T-cell (primary cell): ENCODE data around the gene ERVH48-1. TPM values are rescaled to one million over a fixed set of nuclear protein-coding genes. Genes with fewer than 3 reads are reported as not detected.
"Not testable (repeated sequence)": the region's sequence is repeated elsewhere in the genome, so short reads cannot be mapped to it uniquely, and the experiment has no call there.

Experiments used
- ATAC-seq, 4 experiments: fragments of 200-7000 bp in 3 of 4; fragments of 150-1000 bp in 1 of 4; cut with Tn5 transposase; replicated peaks in 1 of 4; 1 replicate in 3 of 4; 2 replicates in 1 of 4; pipeline ENCODE4 v1.10.0; 2021; ENCODE audit warnings: moderate library complexity in 3 of 4, mild to moderate bottlenecking in 2 of 4, moderate number of reproducible peaks in 1 of 4
- CTCF ChIA-PET, 2 donors: fragments of 300-600 bp; sonication (Branson Sonifier 250); formaldehyde crosslinking; loops; one replicate each; lab custom pipeline; 2022; ENCODE audit warnings: antibody characterized with exemption in 2 of 2; lab: Charles Lee
- POLR2A ChIA-PET, 2 donors: fragments of 300-600 bp; sonication (Branson Sonifier 250); formaldehyde crosslinking; loops; one replicate each; lab custom pipeline; 2022; ENCODE audit warnings: antibody characterized with exemption in 2 of 2; lab: Charles Lee
- DNase-seq, 35 experiments: peaks; one replicate each; pipeline versions ENCODE4 v3.0.0 to v3.0.0-alpha.2; 2013 to 2023
- H3K27ac ChIP-seq: one replicate; pipeline ENCODE4 v1.5.1; 2013; ENCODE audit warnings: low read length
- H3K27me3 ChIP-seq, 2 experiments: replicated peaks in 1 of 2; 1 replicate in 1 of 2; 2 replicates in 1 of 2; pipeline versions ENCODE4 v1.6.1 to v1.7.0; 2013; ENCODE audit warnings: low read length in 1 of 2, mixed read lengths in 1 of 2; ENCODE audit not compliant: control insufficient read depth in 2 of 2, insufficient read depth in 2 of 2; ENCODE audit errors: extremely low read depth in 1 of 2
- H3K36me3 ChIP-seq, 2 donors: 1 replicate in 1 of 2; 2 replicates in 1 of 2; pipeline versions ENCODE4 v1.6.1 to v1.7.0; 2013; ENCODE audit warnings: low read length in 1 of 2; ENCODE audit not compliant: control insufficient read depth in 2 of 2, insufficient read depth in 1 of 2; ENCODE audit errors: extremely low read depth in 1 of 2
- H3K4me1 ChIP-seq, 2 experiments: 1 replicate in 1 of 2; 2 replicates in 1 of 2; pipeline versions ENCODE4 v1.6.1 to v1.7.0; 2013; ENCODE audit warnings: low read length in 2 of 2, mixed read lengths in 1 of 2; ENCODE audit not compliant: insufficient read depth in 2 of 2, control insufficient read depth in 1 of 2; ENCODE audit errors: extremely low read depth in 1 of 2
- H3K4me3 ChIP-seq, 2 donors: 1 replicate in 1 of 2; 2 replicates in 1 of 2; pipeline versions ENCODE4 v1.5.1 to v1.7.0; 2013; ENCODE audit warnings: mild to moderate bottlenecking in 2 of 2, low read length in 1 of 2, moderate library complexity in 1 of 2; ENCODE audit not compliant: control insufficient read depth in 1 of 2; ENCODE audit errors: extremely low read depth in 1 of 2
- H3K9me3 ChIP-seq: 2 replicates; pipeline ENCODE4 v1.7.0; 2013
- H3K27ac Mint-ChIP-seq, 2 donors: one replicate each; pipeline ENCODE4 v1.8.0; 2020 to 2021; ENCODE audit warnings: mild to moderate bottlenecking in 2 of 2, mixed read lengths in 2 of 2
- H3K27me3 Mint-ChIP-seq, 2 donors: one replicate each; pipeline ENCODE4 v1.8.0; 2021 to 2022; ENCODE audit warnings: mixed read lengths in 2 of 2
- H3K36me3 Mint-ChIP-seq: one replicate; pipeline ENCODE4 v1.8.0; 2021; ENCODE audit warnings: mixed read lengths
- H3K4me1 Mint-ChIP-seq, 3 donors: one replicate each; pipeline ENCODE4 v1.8.0; 2020 to 2022; ENCODE audit warnings: mixed read lengths in 3 of 3, mild to moderate bottlenecking in 1 of 3
- H3K4me3 Mint-ChIP-seq, 3 donors: one replicate each; pipeline ENCODE4 v1.8.0; 2020 to 2022; ENCODE audit warnings: mild to moderate bottlenecking in 3 of 3, mixed read lengths in 3 of 3, moderate library complexity in 3 of 3
- H3K9me3 Mint-ChIP-seq, 3 donors: one replicate each; pipeline ENCODE4 v1.8.0; 2020 to 2022; ENCODE audit warnings: mixed read lengths in 3 of 3
- WGBS: methylation state at CpG from one replicate; pipeline ENCODE4 v1.1.5; 2013; ENCODE audit warnings: missing lambda C conversion rate; ENCODE audit not compliant: insufficient coverage; 5-methylcytosine and 5-hydroxymethylcytosine counted together
- total RNA-seq, 35 experiments: library from RNA in 6 of 35; stranded (reverse) in 6 of 35; fragments of 120-200 nt in 1 of 35; gene quantifications; one replicate each; pipeline versions ENCODE4 v1.2.1 to v1.2.4 and lab custom pipeline; 2013 to 2026

Gene ERVH48-1
- total RNA-seq, 5 donors from 2014 or later (not counting 1 experiment from before 2014, with no cell fraction given), result 0.21 to 1.2 (median 0.90) TPM

GRCh38 chr21:42941696-42942085, 16.3 kb upstream of the ERVH48-1 start:
- Histone ChIP-seq H3K27ac (no peak overlapping the region), H3K36me3 (no peaks in the 10 kb centered on the region), H3K4me1 (no peaks in the 10 kb centered on the region), H3K4me3 (no peak overlapping the region), H3K27me3 (no peaks in the 10 kb centered on the region), H3K9me3 (no peaks in the 10 kb centered on the region)
- no peak overlapping the region for H3K4me3 Mint-ChIP-seq
- DNase-seq, result no peak
- H3K36me3 Mint-ChIP-seq, result no peaks in the 10 kb centered on the region
- no peaks in the 10 kb centered on the region for H3K9me3 Mint-ChIP-seq
- ChIA-PET POLR2A (no interaction called here), CTCF (no interaction called here)
- ATAC-seq, result no peak
- 100% methylated on average over 1 of the region's 6 CpGs for WGBS
- no peak overlapping the region for H3K27ac Mint-ChIP-seq
- H3K4me1 Mint-ChIP-seq, result peaks cover 0 to 2% (median 0%) of the 10 kb centered on the region in 3 donors
- H3K27me3 Mint-ChIP-seq, result no peaks in the 10 kb centered on the region

- ChIA-PET POLR2A (no interaction called here), CTCF (no interaction called here)
- no peaks in the 10 kb centered on the region for H3K4me1 ChIP-seq
- Mint-ChIP-seq H3K9me3 (no peaks in the 10 kb centered on the region), H3K4me3 (no peak overlapping the region), H3K36me3 (no peaks in the 10 kb centered on the region), H3K27me3 (no peaks in the 10 kb centered on the region), H3K4me1 (peaks cover 0 to 2% (median 0%) of the 10 kb centered on the region in 3 donors), H3K27ac (no peak overlapping the region)
- no peak overlapping the region for H3K4me3 ChIP-seq
- H3K9me3 ChIP-seq, result no peaks in the 10 kb centered on the region
- no peak for DNase-seq
- ATAC-seq, result no peak
- H3K27ac ChIP-seq, result no peak overlapping the region
- 90% methylated on average over 9 of the region's 16 CpGs for WGBS
- H3K36me3 ChIP-seq, result no peaks in the 10 kb centered on the region
- no peaks in the 10 kb centered on the region for H3K27me3 ChIP-seq
Measured at GRCh38 chr21:42939582-42940413, 14.4 kb upstream of the ERVH48-1 start.

- CTCF ChIA-PET, H3K27ac Mint-ChIP-seq, H3K9me3 ChIP-seq, H3K4me3 ChIP-seq, H3K27me3 Mint-ChIP-seq, H3K36me3 ChIP-seq, ATAC-seq, H3K27ac ChIP-seq, H3K27me3 ChIP-seq, DNase-seq, H3K9me3 Mint-ChIP-seq, H3K4me1 Mint-ChIP-seq, H3K4me3 Mint-ChIP-seq, H3K4me1 ChIP-seq, POLR2A ChIA-PET, H3K36me3 Mint-ChIP-seq: not testable (repeated sequence)
- 83% methylated on average over 1 of the region's 6 CpGs for WGBS
Measured at GRCh38 chr21:42938606-42938995, 13.2 kb upstream of the ERVH48-1 start.

- POLR2A ChIA-PET, result no interaction called here
Measured at GRCh38 chr21:42937960-42938605, 12.7 kb upstream of the ERVH48-1 start.

GRCh38 chr21:42937034-42937940, 11.9 kb upstream of the ERVH48-1 start:
- CTCF ChIA-PET, result interaction anchor here in 1 of 2 donors (0.6 kb wide), 1 partner anchor 708 kb away, joined by 3 read pairs; no protein-coding TSS in a partner anchor
- ATAC-seq, H3K4me1 Mint-ChIP-seq, H3K4me1 ChIP-seq, H3K36me3 ChIP-seq, H3K27ac ChIP-seq, H3K9me3 Mint-ChIP-seq, H3K27me3 ChIP-seq, H3K27me3 Mint-ChIP-seq, H3K4me3 ChIP-seq, POLR2A ChIA-PET, H3K27ac Mint-ChIP-seq, H3K36me3 Mint-ChIP-seq, H3K9me3 ChIP-seq, DNase-seq, H3K4me3 Mint-ChIP-seq: not testable (repeated sequence)
- 40% methylated on average over 1 of the region's 16 CpGs for WGBS

More at GRCh38 chr21:42937960-42938605, 12.7 kb upstream of the ERVH48-1 start:
- no peaks in the 10 kb centered on the region for H3K9me3 ChIP-seq
- no peaks in the 10 kb centered on the region for H3K4me1 ChIP-seq
- H3K4me3 ChIP-seq, result no peak overlapping the region
- H3K4me3 Mint-ChIP-seq, result no peak overlapping the region
- peaks cover 0 to 2% (median 0%) of the 10 kb centered on the region in 3 donors for H3K4me1 Mint-ChIP-seq
- no peaks in the 10 kb centered on the region for H3K27me3 Mint-ChIP-seq
- no peaks in the 10 kb centered on the region for H3K27me3 ChIP-seq
- CTCF ChIA-PET, result interaction anchor here in 1 of 2 donors (0.6 kb wide), 1 partner anchor 708 kb away, joined by 3 read pairs; no protein-coding TSS in a partner anchor
- 95% methylated on average over 11 of the region's 21 CpGs for WGBS
- no peak overlapping the region for H3K27ac Mint-ChIP-seq
- H3K36me3 ChIP-seq, result no peaks in the 10 kb centered on the region
- DNase-seq (no peak), ATAC-seq (no peak)
- no peaks in the 10 kb centered on the region for H3K36me3 Mint-ChIP-seq
- no peaks in the 10 kb centered on the region for H3K9me3 Mint-ChIP-seq
- no peak overlapping the region for H3K27ac ChIP-seq

GRCh38 chr21:42936360-42936759, 10.9 kb upstream of the ERVH48-1 start:
- H3K36me3 ChIP-seq, H3K9me3 ChIP-seq, ATAC-seq, H3K4me1 Mint-ChIP-seq, H3K27me3 Mint-ChIP-seq, H3K27ac Mint-ChIP-seq, H3K27ac ChIP-seq, CTCF ChIA-PET, H3K4me3 Mint-ChIP-seq, H3K27me3 ChIP-seq, H3K4me1 ChIP-seq, H3K9me3 Mint-ChIP-seq, H3K36me3 Mint-ChIP-seq, H3K4me3 ChIP-seq, DNase-seq, POLR2A ChIA-PET: not testable (repeated sequence)
- WGBS, result no CpG with 5 or more reads among the region's 5 CpGs
